Measurements from ENCODE around the gene INTS7.
"Not testable (repeated sequence)": the region's sequence is repeated elsewhere in the genome, so short reads cannot be mapped to it uniquely, and the experiment has no call there.

The INTS7 gene

DNA sequence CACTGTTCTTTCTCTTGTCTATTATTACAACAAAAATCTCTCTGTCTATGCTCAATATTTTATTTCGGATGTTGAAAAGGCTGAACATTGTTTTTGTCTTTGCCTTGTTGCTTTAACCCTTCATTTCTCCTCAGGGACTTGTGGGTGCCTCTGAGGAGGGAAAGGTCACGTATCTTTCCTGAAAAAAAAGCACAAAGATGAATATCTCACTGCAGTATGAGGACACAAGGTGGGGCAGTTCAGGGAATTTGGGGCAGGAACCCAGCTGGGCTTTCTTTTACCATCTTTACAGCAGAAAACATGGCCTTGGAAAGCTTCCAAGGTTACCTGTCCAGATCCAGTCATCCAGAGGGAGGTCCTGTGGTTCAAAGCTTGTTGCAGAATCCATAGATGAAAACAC is 105.7 kb downstream of the INTS7 start:
- DNase-seq: no peak

DNA sequence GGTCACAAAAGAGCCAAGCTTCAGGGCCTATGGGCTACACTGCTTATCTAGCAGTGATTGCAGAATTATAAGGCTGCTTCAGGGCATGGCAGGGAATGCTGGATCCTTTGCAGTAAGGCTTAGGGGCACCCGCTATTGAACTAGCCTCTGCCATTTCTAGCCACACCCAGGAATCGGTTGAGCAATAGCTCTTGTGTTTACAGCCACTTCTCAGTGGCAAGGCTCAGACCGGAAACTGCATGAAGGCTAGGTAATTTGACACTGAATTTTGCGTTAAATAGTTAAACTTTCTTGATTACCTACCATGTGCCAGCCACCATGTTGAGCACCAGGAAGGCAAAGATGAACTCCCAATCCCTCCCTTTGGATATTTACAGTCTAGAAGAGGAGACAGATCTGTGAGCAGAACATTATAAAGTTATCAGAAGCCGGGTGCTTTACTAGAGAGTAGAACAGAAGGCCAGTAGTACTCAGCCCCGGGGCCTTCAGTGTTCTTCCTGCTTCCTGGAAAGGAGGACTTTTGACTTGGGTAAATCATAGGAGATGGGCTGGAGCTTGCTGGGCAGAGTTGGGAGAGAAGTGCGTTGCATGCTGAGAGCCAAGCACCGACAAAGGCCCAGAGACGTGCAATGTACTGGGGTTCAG is 106.2 kb downstream of the INTS7 start:
- DNase-seq: no peak

- no peak for DNase-seq
These were observed 107.0 kb downstream of the INTS7 start for GRCh38 chr1:211928290-211928801.

- no peak for DNase-seq
These were observed 110.3 kb downstream of the INTS7 start for GRCh38 chr1:211925016-211925415.

DNA sequence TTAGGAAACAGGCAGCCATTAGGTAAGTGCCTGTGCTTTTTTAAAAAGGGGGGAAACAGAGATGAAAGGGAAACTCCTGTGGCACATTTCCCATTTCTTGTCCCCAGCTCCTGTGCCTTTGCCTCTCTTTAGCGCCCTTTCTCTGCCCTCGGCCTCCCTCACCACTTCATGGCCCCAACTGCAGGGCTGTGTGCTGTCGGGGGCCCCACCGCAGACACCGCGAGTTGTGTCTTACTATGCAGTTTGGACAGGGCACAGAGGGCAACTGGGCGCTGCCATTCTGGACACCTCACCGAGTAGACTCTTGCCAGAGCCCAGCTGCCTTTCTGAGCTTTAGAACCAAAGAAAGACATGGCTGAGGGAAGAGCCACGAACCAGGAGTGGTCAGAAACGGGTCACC is 111.1 kb downstream of the INTS7 start:
- DNase-seq: no peak

DNA sequence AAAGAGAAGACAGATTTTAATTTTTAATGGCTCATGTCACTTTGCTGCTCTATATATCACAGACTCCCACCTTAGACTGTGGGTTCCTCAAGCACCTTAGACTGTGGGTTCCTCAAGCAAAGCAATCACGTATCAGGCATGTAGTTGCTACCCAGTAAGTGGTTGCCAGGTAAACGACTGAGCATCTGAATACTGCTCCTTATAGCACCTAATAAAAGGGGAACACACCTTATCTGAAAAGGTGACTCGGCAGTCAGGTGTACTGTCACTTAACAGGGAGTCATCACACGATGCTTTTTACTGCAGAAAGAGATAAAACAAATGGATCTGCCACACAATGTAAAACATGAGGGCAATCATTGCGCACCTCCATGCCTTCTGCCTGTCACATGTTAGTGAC is 112.3 kb downstream of the INTS7 start:
- DNase-seq: no peak

GRCh38 chr1:211921579-211922095 is 113.7 kb downstream of the INTS7 start:
- DNase-seq: no peak

GRCh38 chr1:211920602-211921226 is 114.6 kb downstream of the INTS7 start:
- no peak for DNase-seq

DNA sequence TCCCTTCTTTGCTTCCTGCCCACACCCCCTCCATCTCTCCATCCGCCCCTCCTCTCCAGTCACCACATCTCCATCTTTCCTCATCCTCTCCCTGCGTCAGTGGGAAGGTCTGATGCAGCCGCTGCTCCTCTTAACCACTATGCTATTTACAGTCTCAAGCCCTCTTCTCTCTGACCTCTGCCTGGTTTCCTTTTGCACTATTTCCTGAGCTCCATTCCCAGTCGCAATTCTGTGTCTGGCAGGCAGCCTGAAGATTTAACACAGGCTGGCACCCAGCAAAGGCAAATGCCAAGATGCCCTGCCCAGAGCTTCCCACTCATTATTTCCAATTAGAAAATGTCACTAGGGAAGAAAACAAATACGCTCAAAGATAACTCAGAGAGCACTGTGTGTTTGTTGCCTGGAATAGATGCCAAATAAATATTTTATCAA is 115.2 kb downstream of the INTS7 start:
- DNase-seq: peak; percentile 22 to 53

DNA sequence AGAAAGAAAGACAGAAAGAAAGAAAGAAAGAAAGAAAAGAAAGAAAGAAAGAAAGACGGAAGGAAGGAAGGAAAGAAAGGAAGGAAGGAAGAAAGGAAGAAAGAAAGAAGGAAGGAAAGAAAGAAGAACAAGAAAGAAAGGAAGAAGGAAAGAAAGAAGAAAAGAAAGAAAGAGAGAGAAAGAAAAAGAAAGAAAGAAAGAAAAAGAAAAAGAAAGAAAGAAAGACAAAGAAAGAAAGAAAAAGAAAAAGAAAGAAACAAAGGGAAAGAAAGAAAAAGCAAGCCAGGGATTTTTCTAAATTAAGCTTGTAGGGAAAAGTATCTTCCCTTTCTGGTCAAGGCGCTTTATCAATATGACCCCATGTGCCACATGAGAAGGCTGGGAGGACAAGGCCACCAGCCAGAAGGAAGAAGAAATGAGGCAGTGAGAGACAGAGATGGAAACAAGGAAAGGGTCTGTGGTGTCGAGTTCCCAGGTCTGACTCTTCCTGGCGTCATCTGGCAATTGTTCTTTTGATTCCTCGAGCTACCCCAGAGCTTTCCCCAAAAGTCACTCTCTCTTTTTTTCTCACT is 116.4 kb downstream of the INTS7 start:
- DNase-seq: no peak

GRCh38 chr1:211916458-211916857 is 118.9 kb downstream of the INTS7 start:
- DNase-seq: not testable (repeated sequence)

- DNase-seq: no peak
These were observed 119.4 kb downstream of the INTS7 start for GRCh38 chr1:211915924-211916323.

DNA sequence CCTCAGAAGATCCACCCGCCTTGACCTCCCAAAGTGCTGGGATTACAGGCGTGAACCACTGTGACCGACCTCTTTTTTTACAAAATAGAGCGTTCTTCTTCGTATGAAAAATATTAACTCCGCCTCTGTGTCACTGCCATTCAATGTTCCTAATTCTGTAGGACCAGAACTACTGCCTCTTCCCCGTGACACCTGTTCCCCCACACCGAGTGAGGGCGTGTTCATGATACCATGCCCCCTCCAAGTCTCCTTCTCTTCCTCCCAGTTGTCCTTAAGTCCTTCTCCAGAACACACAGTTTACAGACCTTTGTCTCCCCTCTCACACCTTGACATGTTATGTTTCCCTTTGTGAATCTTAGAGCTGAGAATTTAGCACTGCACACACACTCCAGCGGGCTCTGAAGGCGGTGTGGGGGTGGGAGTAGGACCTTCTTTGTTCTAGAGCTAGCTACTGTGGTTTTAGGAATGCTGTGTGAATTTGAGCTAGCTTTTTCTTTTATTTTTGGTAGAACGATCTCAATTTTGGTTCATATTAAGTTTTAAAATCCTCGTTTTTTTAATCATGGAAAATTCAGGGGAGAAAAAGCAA is 122.4 kb downstream of the INTS7 start:
- no peak for DNase-seq

GRCh38 chr1:211912038-211912437 is 123.3 kb downstream of the INTS7 start:
- DNase-seq: no peak

- no peak for DNase-seq
These were observed 124.4 kb downstream of the INTS7 start for GRCh38 chr1:211910913-211911485.

- no peak for DNase-seq
These were observed 125.1 kb downstream of the INTS7 start for GRCh38 chr1:211910113-211910884.

DNA sequence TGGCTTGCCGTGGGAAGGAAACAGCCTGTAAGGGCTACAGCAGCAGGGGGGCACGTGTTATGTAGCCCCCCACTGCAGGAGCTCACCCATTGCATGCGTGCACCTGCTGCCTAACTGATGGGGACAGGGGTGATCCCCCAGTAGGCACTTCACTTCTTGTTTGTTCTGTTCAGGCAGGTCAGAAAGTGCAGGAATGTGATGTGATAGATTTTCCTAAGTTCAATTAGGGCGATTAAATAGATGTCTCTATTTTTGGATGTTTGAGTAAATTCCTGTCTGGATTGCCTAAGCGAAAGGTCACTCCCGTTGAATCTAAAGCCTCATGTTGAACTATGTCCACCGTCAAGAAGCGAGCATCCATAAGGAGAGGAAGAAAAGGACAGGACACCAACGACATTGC is 126.0 kb downstream of the INTS7 start:
- DNase-seq: no peak

GRCh38 chr1:211908951-211909350 is 126.4 kb downstream of the INTS7 start:
- DNase-seq: no peak

DNA sequence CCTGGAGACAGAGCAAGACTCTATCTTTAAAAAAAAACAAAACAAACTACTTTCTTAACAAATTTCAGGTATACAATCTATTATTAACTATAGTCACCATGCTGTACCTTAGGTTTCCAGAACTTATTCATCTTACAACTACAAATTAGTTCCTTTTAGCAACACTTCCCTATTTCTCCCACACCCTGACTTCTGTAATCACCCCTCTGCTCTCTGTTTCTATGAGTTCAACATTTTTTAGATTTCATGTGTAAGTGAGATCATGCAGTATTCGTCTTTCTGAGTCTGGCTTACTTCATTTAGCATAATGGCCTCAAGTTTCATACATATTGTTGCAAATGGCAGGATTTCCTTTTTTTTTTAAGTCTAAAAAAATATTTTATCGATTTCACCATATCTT is 126.9 kb downstream of the INTS7 start:
- DNase-seq: no peak

DNA sequence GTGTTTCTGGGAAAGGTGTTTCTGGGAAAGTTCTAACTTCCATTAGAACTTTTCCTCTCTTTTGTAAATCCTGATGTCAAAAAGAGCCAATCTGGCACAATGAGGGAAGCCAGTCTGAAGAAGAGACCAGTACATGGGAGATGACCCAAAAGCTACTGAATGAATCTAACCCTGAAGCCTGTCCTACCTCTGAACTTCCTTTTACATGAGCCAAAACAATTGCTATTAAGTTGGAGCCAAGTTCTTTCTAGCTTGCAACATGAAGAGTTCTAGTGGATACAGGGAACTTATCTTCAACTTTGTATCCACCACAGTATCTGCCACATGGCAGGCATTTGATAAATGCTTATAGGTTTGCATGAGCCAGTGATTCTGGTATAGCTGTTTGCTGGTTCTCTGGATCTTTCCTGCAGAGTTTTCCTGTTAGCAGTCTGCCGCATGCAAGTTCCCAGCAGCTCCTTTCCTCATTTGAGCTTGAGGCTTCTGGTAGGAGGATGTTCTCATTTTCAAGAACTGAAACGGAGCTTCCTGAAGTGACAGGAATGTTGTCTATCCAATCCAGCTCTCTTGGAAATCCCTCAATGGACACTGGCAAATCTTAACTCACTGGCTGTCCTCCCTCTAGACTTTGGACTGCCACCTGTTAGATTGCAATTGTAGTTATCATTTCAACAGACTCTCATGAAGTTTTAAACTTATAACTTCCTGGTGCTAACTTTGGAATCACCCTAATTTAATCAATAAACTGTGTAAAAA is 131.7 kb downstream of the INTS7 start:
- DNase-seq: no peak

DNA sequence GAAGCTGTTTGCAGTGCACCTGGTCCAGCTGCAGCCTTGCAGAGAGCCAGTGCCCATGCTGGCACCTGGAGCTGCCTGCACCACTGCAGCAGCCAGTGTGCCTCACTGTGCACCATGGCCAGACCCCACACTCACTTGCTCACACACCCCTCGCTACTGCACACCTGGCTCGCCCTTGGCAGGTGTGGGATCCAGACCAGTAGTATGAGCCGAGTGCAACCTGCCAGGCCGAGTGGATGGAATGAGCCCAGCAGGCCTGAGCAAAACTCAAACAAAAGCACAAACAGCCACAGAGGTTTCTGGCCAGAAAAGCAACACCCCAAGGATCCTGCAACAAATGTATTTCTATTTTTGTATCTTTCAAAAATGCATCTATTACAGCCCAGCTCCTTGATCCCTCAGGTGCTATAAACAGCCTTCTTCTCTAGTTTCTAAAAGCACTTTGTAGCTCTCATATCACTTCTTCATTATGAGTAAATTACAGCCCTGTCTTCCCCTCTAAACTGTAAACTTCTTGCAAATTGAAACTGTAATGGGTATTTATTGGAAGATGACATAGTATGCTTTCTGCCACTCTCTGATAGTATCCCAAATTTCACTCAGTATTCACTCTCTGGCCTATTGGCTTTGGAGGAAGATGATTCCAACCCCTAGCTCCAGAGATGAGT is 132.6 kb downstream of the INTS7 start:
- DNase-seq: no peak
